Measurements from ENCODE around the gene NSD1.

- TF ChIP-seq POLR2A (IDR thresholded peaks at IDR 0.05): no peak
- TF ChIP-seq CTCF (IDR thresholded peaks at IDR 0.05): no peak
- no peak for TF ChIP-seq EP300 (IDR thresholded peaks at IDR 0.05)
These were observed 186.5 kb downstream of the NSD1 start for GRCh38 chr5:177319913-177320588.

Data from sigmoid colon (tissue), 4 donors.